Upper lobe of left lung (tissue), 4 donors: ENCODE results near the gene F2RL3.

Experiments
- POLR2A ChIP-seq, 4 donors: fragments of 450-650 bp; IDR thresholded peaks; one replicate each; pipeline ENCODE4 v1.5.1; 2016 to 2017; ENCODE audit warnings: antibody characterized with exemption in 4 of 4, mild to moderate bottlenecking in 2 of 4
- TF ChIP-seq, protein P1 (sequence below), 6 experiments: fragments of 450-650 bp in 4 of 6; fragments of 200-600 bp in 2 of 6; sonication (generic) in 2 of 6; IDR thresholded peaks; one replicate each; pipeline ENCODE4 v1.5.1; 2016 to 2019; ENCODE audit warnings: antibody characterized with exemption in 6 of 6

- TF ChIP-seq, protein P1, sequence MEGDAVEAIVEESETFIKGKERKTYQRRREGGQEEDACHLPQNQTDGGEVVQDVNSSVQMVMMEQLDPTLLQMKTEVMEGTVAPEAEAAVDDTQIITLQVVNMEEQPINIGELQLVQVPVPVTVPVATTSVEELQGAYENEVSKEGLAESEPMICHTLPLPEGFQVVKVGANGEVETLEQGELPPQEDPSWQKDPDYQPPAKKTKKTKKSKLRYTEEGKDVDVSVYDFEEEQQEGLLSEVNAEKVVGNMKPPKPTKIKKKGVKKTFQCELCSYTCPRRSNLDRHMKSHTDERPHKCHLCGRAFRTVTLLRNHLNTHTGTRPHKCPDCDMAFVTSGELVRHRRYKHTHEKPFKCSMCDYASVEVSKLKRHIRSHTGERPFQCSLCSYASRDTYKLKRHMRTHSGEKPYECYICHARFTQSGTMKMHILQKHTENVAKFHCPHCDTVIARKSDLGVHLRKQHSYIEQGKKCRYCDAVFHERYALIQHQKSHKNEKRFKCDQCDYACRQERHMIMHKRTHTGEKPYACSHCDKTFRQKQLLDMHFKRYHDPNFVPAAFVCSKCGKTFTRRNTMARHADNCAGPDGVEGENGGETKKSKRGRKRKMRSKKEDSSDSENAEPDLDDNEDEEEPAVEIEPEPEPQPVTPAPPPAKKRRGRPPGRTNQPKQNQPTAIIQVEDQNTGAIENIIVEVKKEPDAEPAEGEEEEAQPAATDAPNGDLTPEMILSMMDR (IDR thresholded peaks at IDR 0.05), result no peak
- no peak for TF ChIP-seq POLR2A (IDR thresholded peaks at IDR 0.05)
Measured at GRCh38 chr19:16928916-16929315, 40.1 kb downstream of the F2RL3 start.
